Adrenal gland (tissue), 5 donors: Measurements from ENCODE around the gene SMIM5.

Experiments used
- POLR2A ChIP-seq, 2 donors: fragments of 450-650 bp; IDR thresholded peaks; one replicate each; pipeline ENCODE4 v1.6.1; 2017; ENCODE audit warnings: antibody characterized with exemption in 2 of 2, mild to moderate bottlenecking in 2 of 2, moderate library complexity in 1 of 2
- TF ChIP-seq, protein P1 (sequence below), 6 experiments: fragments of 450-650 bp in 4 of 6; fragments of 200-600 bp in 2 of 6; sonication (generic) in 1 of 6; IDR thresholded peaks; 1 replicate in 5 of 6; 2 replicates in 1 of 6; pipeline versions ENCODE4 v1.5.1 to v1.8.0; 2016 to 2021; ENCODE audit warnings: antibody characterized with exemption in 6 of 6, mild to moderate bottlenecking in 2 of 6, moderate library complexity in 1 of 6
- donor health status: DM: no; HTN: no; CAD: no.

DNA sequence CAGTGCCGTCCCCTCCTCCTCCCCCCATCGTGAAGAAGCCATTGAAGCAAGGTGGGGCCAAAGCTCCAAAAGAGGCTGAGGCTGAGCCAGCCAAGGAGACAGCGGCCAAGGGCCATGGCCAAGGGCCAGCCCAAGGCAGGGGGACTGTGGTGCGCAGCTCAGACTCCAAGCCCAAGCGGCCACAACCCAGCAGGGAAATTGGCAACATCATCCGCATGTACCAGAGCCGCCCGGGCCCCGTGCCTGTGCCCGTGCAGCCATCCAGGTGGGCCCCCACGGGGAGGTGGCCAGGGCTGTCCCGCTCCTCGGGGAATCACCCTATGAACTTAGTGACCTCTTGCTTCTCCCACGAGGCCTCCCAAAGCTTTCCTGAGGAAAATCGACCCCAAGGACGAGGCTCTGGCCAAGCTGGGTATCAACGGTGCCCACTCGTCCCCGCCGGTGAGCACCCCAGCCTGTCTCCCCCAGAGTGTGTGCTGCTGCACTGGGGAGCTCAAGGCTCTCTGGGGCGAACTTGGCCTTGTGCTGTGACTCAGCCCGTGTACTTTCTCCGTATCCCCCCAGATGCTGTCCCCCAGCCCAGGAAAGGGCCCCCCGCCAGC lies 16.6 kb upstream of the SMIM5 start:
- TF ChIP-seq, protein P1, sequence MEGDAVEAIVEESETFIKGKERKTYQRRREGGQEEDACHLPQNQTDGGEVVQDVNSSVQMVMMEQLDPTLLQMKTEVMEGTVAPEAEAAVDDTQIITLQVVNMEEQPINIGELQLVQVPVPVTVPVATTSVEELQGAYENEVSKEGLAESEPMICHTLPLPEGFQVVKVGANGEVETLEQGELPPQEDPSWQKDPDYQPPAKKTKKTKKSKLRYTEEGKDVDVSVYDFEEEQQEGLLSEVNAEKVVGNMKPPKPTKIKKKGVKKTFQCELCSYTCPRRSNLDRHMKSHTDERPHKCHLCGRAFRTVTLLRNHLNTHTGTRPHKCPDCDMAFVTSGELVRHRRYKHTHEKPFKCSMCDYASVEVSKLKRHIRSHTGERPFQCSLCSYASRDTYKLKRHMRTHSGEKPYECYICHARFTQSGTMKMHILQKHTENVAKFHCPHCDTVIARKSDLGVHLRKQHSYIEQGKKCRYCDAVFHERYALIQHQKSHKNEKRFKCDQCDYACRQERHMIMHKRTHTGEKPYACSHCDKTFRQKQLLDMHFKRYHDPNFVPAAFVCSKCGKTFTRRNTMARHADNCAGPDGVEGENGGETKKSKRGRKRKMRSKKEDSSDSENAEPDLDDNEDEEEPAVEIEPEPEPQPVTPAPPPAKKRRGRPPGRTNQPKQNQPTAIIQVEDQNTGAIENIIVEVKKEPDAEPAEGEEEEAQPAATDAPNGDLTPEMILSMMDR (IDR thresholded peaks at IDR 0.05) = no peak
- TF ChIP-seq POLR2A (IDR thresholded peaks at IDR 0.05) = no peak
